Stimulated activated CD4-positive, alpha-beta T cell treated with anti-CD3 and anti-CD28 coated beads, TNF-alpha, amount 100 ng/mL, for 48 hours (primary cell): ENCODE results near the gene LRRC3.
A peak's percentile ranks its signal among the peaks of the same experiment; 100 is the strongest.

Source experiments
- DNase-seq, 3 donors: peaks; one replicate each; pipeline ENCODE4 v3.0.0-alpha.2; 2020; ENCODE audit warnings: low read depth in 3 of 3

The LRRC3 gene

DNA sequence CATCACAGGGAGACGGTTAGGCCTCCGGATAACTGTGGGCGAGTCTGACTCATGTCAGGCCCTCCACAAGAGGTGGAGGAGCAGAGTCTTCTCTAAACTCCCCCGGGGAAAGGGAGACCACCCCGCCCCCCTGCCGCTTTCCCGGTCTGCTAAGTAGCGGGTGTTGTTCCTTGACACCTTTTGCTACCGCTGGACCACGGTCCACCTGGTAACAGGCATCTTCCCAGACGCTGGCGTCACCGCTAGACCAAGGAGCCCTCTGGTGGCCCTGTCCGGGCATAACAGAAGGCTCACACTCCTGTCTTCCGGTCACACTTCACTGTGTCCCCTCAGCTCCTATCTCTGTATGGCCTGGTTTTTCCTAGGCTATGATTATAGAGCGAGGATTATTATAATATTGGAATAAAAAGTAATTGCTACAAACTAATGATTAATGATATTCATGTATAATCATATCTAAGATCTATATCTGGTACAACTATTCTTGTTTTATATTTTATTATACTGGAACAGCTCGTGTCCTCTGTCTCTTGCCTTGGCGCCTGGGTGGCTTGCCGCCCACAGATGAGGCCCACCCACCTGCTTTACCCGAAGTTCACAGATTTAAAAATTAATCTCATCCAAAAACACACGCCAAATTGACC lies 24.4 kb downstream of the LRRC3 start:
- DNase-seq, result peak in 1 of 3 donors; percentile 23

DNA sequence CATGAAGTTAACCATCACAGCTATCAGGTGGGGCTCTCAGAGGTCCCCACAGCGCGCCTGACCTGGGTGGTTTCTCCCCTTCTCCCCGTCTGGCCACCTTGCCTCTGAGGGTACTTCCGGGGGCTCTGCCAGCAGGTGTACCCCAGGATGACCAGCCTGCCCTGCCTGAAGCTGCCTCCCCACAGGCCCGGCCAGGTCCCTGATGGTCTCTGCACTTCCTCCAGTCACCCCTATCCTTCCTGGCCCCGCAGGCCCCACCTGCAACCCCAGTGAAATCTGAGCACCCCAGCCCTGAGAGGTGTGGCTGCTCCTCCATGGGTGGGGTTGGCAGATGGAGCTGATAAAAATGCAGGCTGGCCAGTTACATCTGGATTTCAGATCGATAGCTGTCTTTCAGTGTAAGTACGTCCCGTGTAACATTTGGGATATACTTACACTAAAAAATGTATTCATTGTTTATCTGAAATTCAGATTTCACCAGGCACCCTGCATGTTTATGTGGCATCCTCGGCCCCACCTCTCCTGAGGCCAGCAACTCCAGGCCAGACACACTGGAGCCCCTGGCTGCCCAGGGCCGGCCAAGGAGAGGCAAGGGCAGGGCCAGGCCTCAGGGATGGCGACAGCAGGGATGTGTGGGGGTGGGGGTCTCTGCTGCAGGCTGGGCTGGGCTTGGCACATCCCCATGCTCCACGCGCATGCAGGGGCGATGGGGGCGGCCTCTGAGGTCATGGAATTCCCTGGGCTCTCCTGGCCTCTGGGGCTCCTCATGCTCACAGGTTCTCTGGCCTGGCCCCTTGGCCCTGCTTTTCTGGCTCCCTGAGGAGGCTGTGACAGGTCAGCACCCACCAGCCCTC lies 25.1 kb downstream of the LRRC3 start:
- DNase-seq, result no peak

DNA sequence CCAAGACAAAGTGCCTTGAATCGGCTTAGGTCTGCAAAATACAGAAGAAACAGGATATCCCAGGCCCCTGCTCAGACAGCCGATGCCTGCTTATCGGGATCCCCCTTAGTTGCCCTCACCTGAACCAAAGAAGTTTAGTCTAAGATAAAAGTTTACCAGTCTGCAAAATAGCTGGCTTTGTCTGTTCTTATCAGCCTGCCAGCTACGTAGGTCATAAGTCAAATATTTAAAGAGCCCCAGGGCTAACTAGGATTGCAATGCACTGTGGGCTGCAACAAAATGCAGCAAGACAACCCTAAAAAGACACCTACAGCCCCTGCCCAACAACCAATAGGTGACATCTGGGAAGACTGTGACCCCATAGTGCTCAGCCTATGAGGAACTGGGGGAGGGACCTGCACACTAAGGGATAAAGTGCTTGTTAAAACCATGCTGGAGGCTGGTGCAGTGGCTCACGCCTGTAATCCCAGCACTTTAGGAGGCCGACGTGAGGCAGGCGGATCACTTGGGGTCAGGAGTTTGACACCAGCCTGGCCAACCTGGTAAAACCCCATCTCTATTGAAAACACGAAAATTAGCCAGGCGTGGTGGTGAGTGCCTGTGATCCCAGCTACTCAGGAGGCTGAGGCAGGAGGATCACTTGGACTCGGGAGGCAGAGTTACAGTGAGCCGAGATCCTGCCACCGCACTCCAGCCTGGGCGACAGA lies 27.4 kb downstream of the LRRC3 start:
- no peak for DNase-seq

DNA sequence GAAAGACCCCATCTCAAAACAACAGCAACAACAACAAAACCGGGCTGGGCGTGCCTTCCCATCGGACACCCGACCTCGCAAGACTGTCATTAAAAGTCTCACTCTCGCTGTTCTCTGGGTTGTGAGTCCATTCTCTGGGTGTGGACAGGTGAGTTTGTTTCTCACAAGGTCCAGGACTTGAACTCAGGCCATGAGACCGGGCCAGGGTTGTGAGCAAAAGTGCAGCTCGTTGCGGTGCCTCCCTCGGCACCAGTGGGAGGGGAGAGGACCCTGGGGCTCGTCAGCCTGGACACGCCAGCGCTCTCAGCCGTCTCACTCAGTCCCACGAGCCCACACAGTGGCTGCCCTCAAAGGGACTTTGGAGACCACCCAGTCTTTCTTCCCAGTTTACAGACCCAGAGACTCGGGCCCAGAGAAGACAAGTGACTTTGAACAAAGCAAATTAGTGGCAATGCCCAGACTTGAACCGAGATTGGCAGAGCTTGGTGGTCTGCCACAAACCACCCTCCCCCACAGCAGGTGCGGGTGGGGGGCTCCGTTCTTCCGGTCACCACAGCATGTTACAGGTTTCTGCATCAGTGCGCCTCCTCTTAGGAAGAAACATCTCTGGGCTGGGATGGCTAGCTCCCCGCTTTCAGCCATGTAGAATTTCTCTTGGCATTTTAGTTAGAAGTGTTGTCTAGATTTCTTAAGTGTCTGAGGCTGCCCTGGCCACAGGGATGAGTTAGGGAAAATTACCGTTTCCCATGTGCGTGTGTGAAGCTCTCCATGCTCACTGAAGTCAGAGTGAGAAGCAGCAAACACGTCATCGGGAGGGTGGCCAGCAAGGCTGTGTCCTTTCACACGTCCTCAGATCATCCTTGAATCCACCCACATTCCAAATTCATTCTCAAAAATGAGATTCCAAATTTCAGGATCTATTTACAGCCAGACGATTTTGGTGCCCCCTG lies 28.3 kb downstream of the LRRC3 start:
- no peak for DNase-seq

DNA sequence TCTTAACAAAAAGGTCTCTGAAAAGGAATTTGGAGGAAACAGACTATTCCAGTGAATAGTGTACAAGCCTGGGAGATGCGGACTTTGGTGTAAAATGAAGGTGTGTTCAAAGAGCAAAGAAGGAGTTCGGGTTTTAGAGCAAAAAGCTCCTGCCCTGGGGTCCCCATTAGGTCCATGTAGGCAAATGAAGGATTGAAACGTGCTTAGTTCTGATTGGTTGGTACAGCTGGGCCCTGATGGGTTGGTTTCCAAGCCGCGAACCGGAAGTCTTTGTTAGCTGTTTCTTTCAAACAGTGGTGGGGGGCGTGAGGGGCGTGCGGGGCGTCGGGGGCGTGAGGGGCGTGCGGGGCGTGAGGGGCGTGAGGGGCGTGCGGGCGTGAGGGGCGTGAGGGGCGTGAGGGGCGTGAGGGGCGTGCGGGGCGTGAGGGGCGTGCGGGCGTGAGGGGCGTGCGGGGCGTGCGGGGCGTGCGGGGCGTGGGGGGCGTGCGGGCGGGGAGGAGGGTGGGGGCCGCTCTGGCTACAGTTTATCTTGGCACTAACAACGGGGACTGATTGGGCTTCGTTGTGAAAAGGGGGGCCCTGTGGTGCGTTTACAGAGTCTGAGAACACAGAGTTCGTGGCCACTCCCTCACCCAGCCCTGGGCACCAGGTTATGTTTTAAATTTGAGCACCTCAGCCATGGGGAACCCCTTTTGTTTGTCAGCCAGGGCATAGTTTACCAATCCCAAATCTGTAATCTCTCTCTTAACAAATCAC lies 29.4 kb downstream of the LRRC3 start:
- no peak for DNase-seq

DNA sequence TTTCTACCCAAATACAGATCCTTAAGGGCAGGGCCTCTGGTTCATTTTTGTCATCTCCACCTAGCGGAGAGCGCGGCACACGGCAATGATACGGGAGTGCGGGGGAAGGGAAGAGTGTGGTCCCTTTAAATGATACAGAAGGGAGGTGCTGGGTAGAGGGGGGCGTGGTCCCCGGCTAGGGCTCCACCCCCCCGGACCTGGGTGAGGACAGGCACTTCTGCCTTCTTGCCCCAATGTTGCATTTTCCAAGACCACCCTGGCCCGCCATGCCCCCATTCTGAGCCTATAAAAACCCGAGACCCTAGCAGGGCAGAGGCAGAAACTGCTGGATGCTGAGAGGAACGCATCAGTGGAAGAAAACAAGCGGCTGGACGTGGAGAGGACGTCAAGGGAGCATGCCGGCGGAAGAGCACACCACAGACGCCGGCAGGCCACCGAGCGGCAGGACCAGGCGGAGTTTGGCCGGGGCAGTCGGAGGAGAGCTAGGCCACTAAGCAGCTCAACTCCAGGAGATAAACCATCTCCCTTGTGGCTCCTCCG lies 30.0 kb downstream of the LRRC3 start:
- peak in 2 of 3 donors; percentile 41 to 46 for DNase-seq

DNA sequence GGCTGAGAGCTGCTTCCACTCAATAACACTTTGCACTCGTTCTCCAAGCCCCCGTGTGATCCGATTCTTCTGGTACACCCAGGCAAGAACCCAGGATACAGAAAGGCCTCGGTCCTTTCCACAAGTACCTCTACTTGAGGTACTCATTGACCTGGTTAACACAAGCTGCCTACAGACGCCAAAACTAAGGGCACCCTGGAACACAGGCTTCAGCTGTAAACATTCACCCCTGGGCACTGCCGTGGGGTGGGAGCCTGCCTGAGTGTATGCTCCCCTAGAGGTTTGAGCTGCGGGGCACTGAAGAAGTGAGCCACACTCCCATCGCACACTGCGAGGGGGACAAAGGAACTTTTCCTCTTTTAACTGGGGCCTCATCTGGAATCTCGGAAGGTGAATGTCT lies 30.5 kb downstream of the LRRC3 start:
- DNase-seq, result no peak

DNA sequence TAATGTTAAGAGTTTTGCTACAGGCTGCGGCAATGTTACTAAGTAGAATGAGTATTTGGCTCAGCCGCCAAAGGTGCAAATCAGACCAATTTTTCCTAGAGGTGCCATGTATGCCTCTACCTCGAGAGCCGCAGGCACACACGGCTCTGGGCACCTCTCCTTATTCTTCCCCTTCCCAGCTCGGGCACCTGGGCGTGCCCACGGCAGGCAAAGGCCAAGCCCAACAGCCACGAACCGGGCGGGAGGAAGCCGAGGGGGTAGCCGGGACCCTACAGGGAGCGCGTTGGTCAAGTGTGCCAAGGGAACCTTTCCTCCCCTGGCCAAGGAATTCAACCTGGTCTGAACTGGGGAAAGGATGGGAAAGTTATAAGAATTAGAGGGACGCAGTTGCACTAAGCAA lies 31.0 kb downstream of the LRRC3 start:
- DNase-seq, result no peak

DNA sequence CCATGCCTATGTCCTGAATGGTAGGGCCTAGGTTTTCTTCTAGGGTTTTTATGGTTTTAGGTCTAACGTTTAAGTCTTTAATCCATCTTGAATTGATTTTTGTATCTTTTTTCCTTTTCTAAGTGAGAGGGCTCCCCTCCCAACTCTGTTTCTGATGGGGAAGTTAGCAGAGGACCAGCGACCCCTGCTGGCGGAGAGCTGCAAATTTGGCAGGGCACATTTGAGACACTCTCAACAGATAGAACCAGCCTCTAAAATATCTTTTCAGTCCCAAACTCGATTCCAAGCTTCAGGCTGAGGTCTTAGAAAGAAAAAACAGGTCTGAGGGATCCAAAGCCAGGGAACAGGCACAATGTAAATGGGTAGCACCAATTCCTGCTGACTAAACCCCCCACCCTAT lies 32.5 kb downstream of the LRRC3 start:
- DNase-seq, result peak; percentile 24 to 41 (median 38)

DNA sequence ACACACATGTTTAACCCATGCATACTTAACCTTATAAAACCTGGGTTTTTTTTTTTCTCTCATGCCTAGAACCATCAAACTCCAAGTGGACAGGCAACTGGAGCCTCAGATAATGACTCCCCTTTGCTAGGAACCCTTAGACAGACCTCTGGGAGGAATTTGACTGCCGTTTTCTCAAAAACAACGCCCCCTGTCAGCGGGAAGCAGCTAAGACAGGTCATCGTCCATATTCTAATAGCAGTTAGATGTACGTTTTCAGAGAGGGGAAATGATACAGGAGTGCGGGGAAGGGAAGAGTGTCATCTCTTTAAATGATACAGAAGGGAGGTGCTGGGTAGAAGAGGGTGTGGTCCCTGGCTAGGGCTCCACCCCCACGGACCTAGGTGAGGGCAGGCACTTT lies 34.7 kb downstream of the LRRC3 start:
- DNase-seq, result no peak

DNA sequence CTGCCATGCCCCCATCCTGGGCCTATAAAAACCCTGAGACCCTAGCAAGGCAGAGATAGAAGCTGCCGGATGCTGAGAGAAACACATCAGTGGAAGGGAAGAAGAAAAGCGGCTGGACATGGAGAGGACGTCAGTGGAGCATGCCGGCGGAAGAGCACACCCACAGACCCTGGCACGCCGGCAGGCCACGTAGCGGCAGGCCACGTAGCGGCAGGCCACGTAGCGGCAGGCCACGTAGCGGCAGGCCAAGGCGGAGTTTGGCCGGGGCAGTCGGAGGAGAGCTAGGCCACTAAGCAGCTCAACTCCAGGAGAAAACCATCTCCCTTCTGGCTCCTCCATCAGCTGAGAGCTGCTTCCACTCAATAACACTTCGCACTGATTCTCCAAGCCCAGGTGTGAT lies 35.1 kb downstream of the LRRC3 start:
- no peak for DNase-seq

DNA sequence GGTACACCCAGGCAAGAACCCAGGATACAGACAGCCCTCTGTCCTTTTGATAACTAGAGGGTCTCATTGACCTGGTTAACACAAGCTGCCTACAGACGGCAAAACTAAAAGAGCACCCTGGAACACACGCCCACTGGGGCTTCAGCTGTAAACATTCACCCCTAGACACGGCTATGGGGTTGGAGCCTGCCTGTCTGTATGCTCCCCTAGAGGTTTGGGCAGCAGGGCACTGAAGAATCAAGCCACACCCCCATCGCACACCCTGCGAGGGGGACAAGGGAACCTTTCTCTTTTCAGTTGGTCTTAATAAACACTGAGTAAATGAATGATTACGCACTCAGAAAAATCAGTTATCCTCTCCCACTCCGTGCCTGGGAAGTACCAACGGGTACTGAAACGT lies 35.5 kb downstream of the LRRC3 start:
- DNase-seq, result no peak

DNA sequence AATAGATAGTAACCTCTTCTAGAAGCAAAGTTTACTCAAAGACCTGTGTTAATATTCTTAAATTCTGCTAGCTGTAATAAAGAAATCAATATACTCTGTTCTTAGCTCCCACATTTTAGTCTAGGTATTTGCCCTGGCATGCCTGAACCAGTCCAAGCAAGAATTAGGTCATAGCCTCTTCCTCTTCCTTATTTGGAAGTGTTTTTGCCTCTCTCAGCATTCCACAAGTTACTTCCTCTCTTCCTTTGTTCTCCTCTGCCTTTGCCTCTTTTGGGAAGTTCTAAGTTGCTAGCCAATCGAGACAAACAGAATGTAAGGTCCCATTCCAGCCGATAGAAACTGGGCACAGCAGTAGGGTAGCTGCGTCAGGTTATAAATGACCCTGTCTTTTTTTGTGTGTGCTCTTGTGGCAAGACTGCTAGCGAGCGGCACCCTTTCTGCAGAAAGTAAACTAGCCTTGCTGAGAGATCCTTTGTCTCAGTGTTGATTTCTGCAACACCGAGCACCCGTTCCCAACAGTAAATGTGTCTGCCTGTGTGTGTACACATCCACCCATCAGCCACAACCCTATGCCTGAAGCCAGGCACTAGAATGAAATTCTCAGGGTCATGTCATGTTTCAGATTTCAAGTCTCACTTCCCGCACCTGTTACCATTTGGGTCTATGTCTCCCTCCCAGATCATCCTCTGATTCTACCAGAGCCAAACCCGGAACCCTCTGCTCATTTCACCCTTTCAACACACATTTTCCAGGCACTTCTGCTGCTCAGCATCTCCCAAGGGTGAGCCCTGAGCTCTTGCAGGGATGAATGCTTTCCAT lies 37.5 kb downstream of the LRRC3 start:
- DNase-seq, result no peak

DNA sequence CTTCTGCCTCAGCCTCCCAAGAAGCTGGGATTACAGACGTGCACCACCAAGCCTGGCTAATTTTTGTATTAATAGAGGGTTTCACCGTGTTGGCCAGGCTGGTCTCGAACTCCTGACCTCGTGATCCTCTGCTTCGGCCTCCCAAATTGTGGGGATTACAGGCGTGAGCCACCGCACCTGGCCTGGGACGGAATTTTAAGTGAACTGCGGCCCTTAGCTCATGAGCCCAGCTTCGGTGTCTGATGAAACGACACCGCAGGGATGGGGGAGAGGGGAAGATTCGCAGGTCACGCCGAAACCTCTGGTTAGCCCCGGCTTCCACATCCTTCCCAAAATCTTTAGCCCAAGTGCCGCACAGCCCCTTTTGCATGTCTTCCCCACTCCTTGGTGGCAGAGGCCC lies 39.1 kb downstream of the LRRC3 start:
- no peak for DNase-seq

DNA sequence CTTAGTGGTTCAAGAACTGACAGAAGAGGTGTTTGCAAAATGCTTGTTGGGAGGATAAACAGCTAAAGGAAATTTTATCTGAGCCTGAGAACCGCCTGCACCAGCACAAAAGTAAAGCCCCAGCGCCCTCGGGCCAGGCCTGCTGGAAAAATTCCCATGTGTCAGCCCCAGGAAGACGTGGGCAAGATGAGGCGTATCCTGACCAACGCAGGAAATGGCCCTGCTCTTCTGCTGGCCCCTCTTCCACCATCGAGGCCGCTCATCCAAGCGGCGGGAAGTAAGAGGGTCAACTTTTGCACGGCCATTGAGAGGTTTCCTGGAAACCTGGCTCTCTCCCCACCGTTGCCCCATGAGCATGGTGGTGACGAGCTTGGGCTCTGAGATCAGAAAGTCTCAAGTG lies 39.6 kb downstream of the LRRC3 start:
- DNase-seq, result no peak

DNA sequence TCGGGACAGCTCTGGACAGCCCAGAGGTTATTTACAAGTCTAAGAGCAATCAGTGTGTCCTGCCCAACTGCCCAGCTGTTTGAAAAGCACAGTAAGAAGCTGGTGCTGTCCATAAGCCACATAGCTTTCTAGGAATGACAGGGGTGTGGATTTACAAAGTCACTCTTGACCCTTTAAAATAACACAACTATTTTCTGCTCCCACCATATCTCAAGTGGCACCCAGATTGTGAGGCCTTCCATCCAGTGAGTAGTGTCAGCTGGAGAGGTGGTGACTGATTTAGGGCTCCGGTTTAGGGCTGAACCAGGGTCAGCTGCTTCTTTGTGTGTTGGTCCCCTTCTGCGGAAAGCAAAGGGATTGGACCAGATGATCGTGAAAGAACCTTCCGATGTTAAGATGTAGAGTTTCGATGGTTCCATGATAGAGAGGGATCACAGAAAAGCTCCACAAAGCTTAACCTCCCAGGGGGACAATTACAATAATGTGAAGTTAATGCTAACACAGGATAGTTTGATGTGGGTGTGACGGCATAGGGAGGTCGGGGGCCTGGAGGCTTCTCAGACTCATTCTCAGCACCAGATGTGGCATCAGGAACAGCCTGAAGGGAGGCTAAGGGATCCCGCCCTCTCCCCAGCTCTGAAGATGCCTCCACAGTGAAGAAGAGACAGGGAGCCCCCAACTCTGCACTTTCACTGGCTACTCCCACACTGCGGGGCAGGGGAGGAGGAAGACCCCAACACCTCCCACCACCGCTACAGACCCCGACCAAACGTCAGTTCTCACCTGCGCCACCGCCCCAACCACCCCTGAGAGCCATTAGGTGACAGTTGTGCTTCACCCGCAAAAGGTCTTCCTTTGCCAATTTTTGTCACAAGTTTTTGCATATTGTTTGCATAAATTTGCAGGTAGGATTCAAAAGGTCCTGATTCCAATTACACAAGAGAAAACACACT lies 40.6 kb downstream of the LRRC3 start:
- DNase-seq, result no peak

DNA sequence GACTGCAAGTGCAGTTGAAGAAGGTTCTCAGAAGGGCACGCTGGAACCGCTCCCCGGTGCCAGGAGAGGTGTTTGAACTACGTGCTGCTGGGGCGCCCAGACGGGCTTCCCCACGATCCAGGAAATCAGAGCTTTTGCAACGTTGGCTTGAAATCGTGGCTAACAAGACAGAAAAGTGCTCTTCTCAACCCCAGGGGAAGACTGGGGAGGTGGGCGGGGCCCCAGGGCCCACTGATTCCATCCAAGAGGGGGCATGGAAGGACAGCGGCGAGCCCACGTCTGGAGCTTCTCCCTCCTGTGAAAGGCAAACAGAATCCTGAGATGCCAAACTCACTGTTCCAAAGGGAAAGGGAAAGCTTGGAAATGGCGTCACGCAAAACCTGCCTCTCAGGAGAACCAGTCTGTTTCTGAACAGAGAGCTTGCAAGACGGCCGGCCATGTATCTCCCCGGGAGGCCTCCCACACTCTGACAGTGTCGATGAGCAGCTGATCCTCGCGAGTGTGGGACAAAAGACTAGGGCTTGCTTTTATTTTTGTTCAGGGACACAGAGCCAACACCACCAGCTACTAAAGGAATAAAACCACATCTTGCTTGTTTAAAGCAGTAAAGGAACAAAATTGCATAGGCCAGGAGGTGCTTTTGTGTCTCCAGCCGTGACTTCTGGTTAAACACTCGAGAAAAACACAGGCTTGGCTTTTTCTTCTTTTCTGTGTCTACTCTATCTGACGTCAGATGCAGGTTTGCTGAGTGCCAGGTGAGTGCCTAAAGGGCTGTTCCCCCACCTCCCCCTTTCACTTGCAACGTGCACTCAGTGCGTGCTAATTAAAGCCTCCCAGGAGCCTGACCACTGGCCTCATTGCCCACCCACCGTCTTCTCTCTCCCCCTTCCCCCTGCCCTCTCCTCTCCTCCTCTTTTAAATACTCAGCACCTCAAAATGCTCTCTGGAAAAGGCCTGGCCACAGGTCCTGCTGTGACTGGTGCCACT lies 41.5 kb downstream of the LRRC3 start:
- DNase-seq, result no peak
